GM23338 (cell line): Measurements from ENCODE around the gene ELL2. TPM values are rescaled to one million over a fixed set of nuclear protein-coding genes. Genes with fewer than 3 reads are reported as not detected.

Experiments used
- ATAC-seq: fragments of 200-7000 bp; cut with Tn5 transposase; 3 replicates; pipeline ENCODE4 v1.9.1; 2020
- DNase-seq: peaks from one replicate; pipeline ENCODE4 v3.0.0-alpha.2; 2015; ENCODE audit warnings: low spot score
- H2AFZ ChIP-seq: fragments of 200-600 bp; sonication (generic); 2 replicates; pipeline ENCODE4 v1.8.0; 2016; ENCODE audit warnings: antibody characterized with exemption, mild to moderate bottlenecking, moderate library complexity
- H3F3A ChIP-seq: fragments of 200-600 bp; sonication (generic); replicated peaks from 2 replicates; pipeline ENCODE4 v1.8.0; 2017; ENCODE audit warnings: antibody characterized with exemption, mixed run types, low read depth
- H3K27ac ChIP-seq: fragments of 200-600 bp; sonication (generic); 2 replicates; pipeline ENCODE4 v1.6.1; 2016; ENCODE audit warnings: low read depth
- H3K27me3 ChIP-seq: fragments of 200-600 bp; sonication (generic); 2 replicates; pipeline ENCODE4 v1.8.0; 2016; ENCODE audit warnings: mild to moderate bottlenecking, mixed run types, moderate library complexity; ENCODE audit not compliant: insufficient read depth
- H3K36me3 ChIP-seq: fragments of 200-600 bp; sonication (generic); 2 replicates; pipeline ENCODE4 v1.8.0; 2016; ENCODE audit warnings: mild to moderate bottlenecking; ENCODE audit not compliant: insufficient read depth
- H3K4me1 ChIP-seq: fragments of 200-600 bp; sonication (generic); 2 replicates; pipeline ENCODE4 v1.8.0; 2016; ENCODE audit warnings: mild to moderate bottlenecking, moderate library complexity; ENCODE audit not compliant: insufficient read depth
- H3K4me2 ChIP-seq: fragments of 200-600 bp; sonication (generic); 2 replicates; pipeline ENCODE4 v1.7.1; 2017; ENCODE audit warnings: mixed run types
- H3K4me3 ChIP-seq: fragments of 200-600 bp; sonication (generic); 2 replicates; pipeline ENCODE4 v1.6.1; 2016; ENCODE audit warnings: mixed run types
- H3K79me2 ChIP-seq: fragments of 200-600 bp; sonication (generic); replicated peaks from 2 replicates; pipeline ENCODE4 v1.8.0; 2017; ENCODE audit warnings: mild to moderate bottlenecking; ENCODE audit not compliant: insufficient read depth
- H3K9me2 ChIP-seq: fragments of 200-600 bp; sonication (generic); 2 replicates; pipeline ENCODE4 v1.8.0; 2017; ENCODE audit not compliant: insufficient read depth
- H4K20me1 ChIP-seq: fragments of 200-600 bp; sonication (generic); replicated peaks from 2 replicates; pipeline ENCODE4 v1.8.0; 2017; ENCODE audit warnings: mild to moderate bottlenecking; ENCODE audit not compliant: insufficient read depth
- H3K27ac Mint-ChIP-seq: 2 replicates; pipeline ENCODE4 v1.8.0; 2020; ENCODE audit warnings: inconsistent platforms, mild to moderate bottlenecking, moderate library complexity, mixed read lengths
- H3K27me3 Mint-ChIP-seq: 3 replicates; pipeline ENCODE4 v1.8.0; 2022; ENCODE audit warnings: low read depth, mild to moderate bottlenecking, moderate library complexity, mixed read lengths, inconsistent platforms; ENCODE audit not compliant: insufficient read depth, poor library complexity
- H3K36me3 Mint-ChIP-seq: 3 replicates; pipeline ENCODE4 v1.8.0; 2021; ENCODE audit warnings: low read depth, mild to moderate bottlenecking, inconsistent platforms, moderate library complexity, mixed read lengths
- H3K4me1 Mint-ChIP-seq: 3 replicates; pipeline ENCODE4 v1.8.0; 2020; ENCODE audit warnings: mild to moderate bottlenecking, inconsistent platforms, mixed read lengths
- H3K4me3 Mint-ChIP-seq: 3 replicates; pipeline ENCODE4 v1.8.0; 2021; ENCODE audit warnings: moderate library complexity, mild to moderate bottlenecking, inconsistent platforms, mixed read lengths
- H3K9me3 Mint-ChIP-seq: 3 replicates; pipeline ENCODE4 v1.8.0; 2020; ENCODE audit warnings: moderate library complexity, mild to moderate bottlenecking, inconsistent platforms, mixed read lengths
- CTCF ChIP-seq, 2 experiments: fragments of 200-600 bp in 1 of 2; sonication (generic) in 1 of 2; conservative IDR thresholded peaks; 2 replicates each; pipeline versions ENCODE4 v1.5.1 to v1.6.1; 2016 to 2017; ENCODE audit warnings: antibody characterized with exemption in 2 of 2, low read depth in 2 of 2, mild to moderate bottlenecking in 2 of 2, moderate library complexity in 1 of 2
- ETS1 ChIP-seq: IDR thresholded peaks from 2 replicates; pipeline ENCODE4 v1.6.1; 2016; ENCODE audit warnings: antibody characterized with exemption
- EZH2phosphoT487 ChIP-seq: fragments of 200-600 bp; sonication (generic); IDR thresholded peaks from one replicate; pipeline ENCODE4 v1.8.1; 2018; ENCODE audit warnings: antibody characterized with exemption; ENCODE audit not compliant: unreplicated experiment
- JUNB ChIP-seq: IDR thresholded peaks from one replicate; pipeline ENCODE4 v1.6.1; 2016; ENCODE audit warnings: antibody characterized with exemption; ENCODE audit not compliant: unreplicated experiment
- NANOG ChIP-seq: IDR thresholded peaks from 2 replicates; pipeline ENCODE4 v1.6.1; 2016; ENCODE audit warnings: antibody characterized with exemption, borderline replicate concordance
- ZNF331 ChIP-seq: fragments of 250-450 bp; sonication (Bioruptor Pico); IDR thresholded peaks from 2 replicates; pipeline ENCODE4 v1.5.0; 2020; ENCODE audit warnings: low read depth, mild to moderate bottlenecking, moderate library complexity
- polyA plus RNA-seq: library from polyadenylated mRNA; unstranded; fragments of >200 nt; fragmentation: Nextera tagmentation; extraction: Ambion mirVana; gene quantifications from 2 replicates; pipeline ENCODE4 v1.2.1, GENCODE V29; 2016
- total RNA-seq: library from RNA; depleted of rRNA; stranded (reverse); fragments of >200 nt; shearing (Covaris generic); gene quantifications from 2 replicates; pipeline ENCODE4 v1.2.3, GENCODE V29; 2014
- TF ChIP-seq, protein P1 (sequence below): IDR thresholded peaks from one replicate; pipeline ENCODE4 v1.6.1; 2018; ENCODE audit warnings: antibody characterized with exemption; ENCODE audit not compliant: unreplicated experiment

ELL2 gene
- total and polyA plus RNA-seq, 2 experiments from 2014 or later, result 7.4 to 32.6 TPM

- Mint-ChIP-seq H3K27ac (no peak overlapping the region), H3K27me3 (no peaks in the 10 kb centered on the region), H3K4me3 (no peak overlapping the region), H3K4me1 (peaks cover 11% of the 10 kb centered on the region), H3K9me3 (no peaks in the 10 kb centered on the region), H3K36me3 (no peaks in the 10 kb centered on the region)
- Histone ChIP-seq H3K27me3 (no peaks in the 10 kb centered on the region), H3F3A (no peaks in the 10 kb centered on the region), H3K4me1 (peaks cover 10% of the 10 kb centered on the region; the same call in 1 of the 2 replicates), H3K79me2 (no peaks in the 10 kb centered on the region), H2AFZ (no peak overlapping the region), H4K20me1 (no peaks in the 10 kb centered on the region), H3K4me2 (no peak overlapping the region), H3K36me3 (no peaks in the 10 kb centered on the region), H3K27ac (no peak overlapping the region), H3K9me2 (0 out of 2 replicates have a peak, but pooled peaks cover 3% of the 10 kb centered on the region), H3K4me3 (no peak overlapping the region)
- TF ChIP-seq EZH2phosphoT487, result no peak
- no peak for TF ChIP-seq ETS1
- ATAC-seq (no peak), DNase-seq (no peak)
These were observed 79.8 kb downstream of the ELL2 start for GRCh38 chr5:95881833-95882232.

GRCh38 chr5:95880081-95880926 lies 81.3 kb downstream of the ELL2 start:
- H3K27ac ChIP-seq, result no peak overlapping the region
- H3K9me3 Mint-ChIP-seq, result no peaks in the 10 kb centered on the region
- H3K79me2 ChIP-seq, result no peaks in the 10 kb centered on the region
- H3K27me3 Mint-ChIP-seq, result no peaks in the 10 kb centered on the region
- no peak overlapping the region for H2AFZ ChIP-seq
- 0 out of 2 replicates have a peak, but pooled peaks cover 3% of the 10 kb centered on the region for H3K9me2 ChIP-seq
- peaks cover 10% of the 10 kb centered on the region; the same call in 1 of the 2 replicates for H3K4me1 ChIP-seq
- peaks cover 11% of the 10 kb centered on the region for H3K4me1 Mint-ChIP-seq
- DNase-seq (no peak), ATAC-seq (no peak)
- no peaks in the 10 kb centered on the region for H4K20me1 ChIP-seq
- H3K27me3 ChIP-seq, result no peaks in the 10 kb centered on the region
- H3K27ac Mint-ChIP-seq, result no peak overlapping the region
- no peaks in the 10 kb centered on the region for H3F3A ChIP-seq
- H3K36me3 ChIP-seq, result no peaks in the 10 kb centered on the region
- H3K36me3 Mint-ChIP-seq, result no peaks in the 10 kb centered on the region
- no peak overlapping the region for H3K4me3 Mint-ChIP-seq
- no peak overlapping the region for H3K4me2 ChIP-seq
- H3K4me3 ChIP-seq, result no peak overlapping the region
- no peak for TF ChIP-seq NANOG
- TF ChIP-seq, protein P1, sequence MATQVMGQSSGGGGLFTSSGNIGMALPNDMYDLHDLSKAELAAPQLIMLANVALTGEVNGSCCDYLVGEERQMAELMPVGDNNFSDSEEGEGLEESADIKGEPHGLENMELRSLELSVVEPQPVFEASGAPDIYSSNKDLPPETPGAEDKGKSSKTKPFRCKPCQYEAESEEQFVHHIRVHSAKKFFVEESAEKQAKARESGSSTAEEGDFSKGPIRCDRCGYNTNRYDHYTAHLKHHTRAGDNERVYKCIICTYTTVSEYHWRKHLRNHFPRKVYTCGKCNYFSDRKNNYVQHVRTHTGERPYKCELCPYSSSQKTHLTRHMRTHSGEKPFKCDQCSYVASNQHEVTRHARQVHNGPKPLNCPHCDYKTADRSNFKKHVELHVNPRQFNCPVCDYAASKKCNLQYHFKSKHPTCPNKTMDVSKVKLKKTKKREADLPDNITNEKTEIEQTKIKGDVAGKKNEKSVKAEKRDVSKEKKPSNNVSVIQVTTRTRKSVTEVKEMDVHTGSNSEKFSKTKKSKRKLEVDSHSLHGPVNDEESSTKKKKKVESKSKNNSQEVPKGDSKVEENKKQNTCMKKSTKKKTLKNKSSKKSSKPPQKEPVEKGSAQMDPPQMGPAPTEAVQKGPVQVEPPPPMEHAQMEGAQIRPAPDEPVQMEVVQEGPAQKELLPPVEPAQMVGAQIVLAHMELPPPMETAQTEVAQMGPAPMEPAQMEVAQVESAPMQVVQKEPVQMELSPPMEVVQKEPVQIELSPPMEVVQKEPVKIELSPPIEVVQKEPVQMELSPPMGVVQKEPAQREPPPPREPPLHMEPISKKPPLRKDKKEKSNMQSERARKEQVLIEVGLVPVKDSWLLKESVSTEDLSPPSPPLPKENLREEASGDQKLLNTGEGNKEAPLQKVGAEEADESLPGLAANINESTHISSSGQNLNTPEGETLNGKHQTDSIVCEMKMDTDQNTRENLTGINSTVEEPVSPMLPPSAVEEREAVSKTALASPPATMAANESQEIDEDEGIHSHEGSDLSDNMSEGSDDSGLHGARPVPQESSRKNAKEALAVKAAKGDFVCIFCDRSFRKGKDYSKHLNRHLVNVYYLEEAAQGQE, result no peak
- no peak for TF ChIP-seq ZNF331 (CRISPR knock-in tag)
- no peak for TF ChIP-seq CTCF (conservative IDR thresholded peaks at IDR 0.05; ENCODE audit: low read depth in 2 of 2)
- no peak for TF ChIP-seq JUNB
